OCI-LY3 (cell line): ENCODE data around the gene RARRES2.
"Not testable (repeated sequence)": the region's sequence is repeated elsewhere in the genome, so short reads cannot be mapped to it uniquely, and the experiment has no call there.

Experiments
- H2AFZ ChIP-seq: fragments of 200-600, 300-600 bp; shearing (Covaris generic); 2 replicates; pipeline ENCODE4 v1.6.0; 2014; ENCODE audit warnings: antibody characterized with exemption, low read depth, low read length
- H3K27ac ChIP-seq: fragments of 200-600, 300-600 bp; sonication (generic); 2 replicates; pipeline ENCODE4 v1.5.1; 2014; ENCODE audit warnings: mild to moderate bottlenecking, low read length, moderate library complexity, mixed read lengths
- H3K27me3 ChIP-seq: fragments of 200-600, 300-600 bp; sonication (generic); 2 replicates; pipeline ENCODE4 v1.6.1; 2014; ENCODE audit warnings: low read depth, low read length, mixed read lengths
- H3K36me3 ChIP-seq: fragments of 200-600, 300-600 bp; sonication (generic); replicated peaks from 2 replicates; pipeline ENCODE3; 2014; ENCODE audit warnings: low read depth, low read length, mixed read lengths
- H3K4me1 ChIP-seq: fragments of 300-600, 200-600 bp; sonication (generic); 2 replicates; pipeline ENCODE4 v1.6.1; 2014; ENCODE audit warnings: low read length, mixed read lengths
- H3K4me2 ChIP-seq: fragments of 200-600, 300-600 bp; sonication (generic); 2 replicates; pipeline ENCODE4 v1.6.1; 2014; ENCODE audit warnings: low read length, mixed read lengths
- H3K4me3 ChIP-seq: fragments of 300-600, 200-600 bp; sonication (generic); 2 replicates; pipeline ENCODE4 v1.5.1; 2014; ENCODE audit warnings: antibody characterized with exemption, mild to moderate bottlenecking, low read length, moderate library complexity
- H3K79me2 ChIP-seq: fragments of 300-600, 200-600 bp; shearing (Covaris generic); 2 replicates; pipeline ENCODE4 v1.6.1; 2014; ENCODE audit warnings: mild to moderate bottlenecking, low read length, mixed read lengths
- H3K9ac ChIP-seq: fragments of 300-600, 200-600 bp; shearing (Covaris generic); 2 replicates; pipeline ENCODE4 v1.6.0; 2014; ENCODE audit warnings: mild to moderate bottlenecking, low read length, moderate library complexity
- H3K9me3 ChIP-seq: fragments of 200-600, 300-600 bp; shearing (Covaris generic); 2 replicates; pipeline ENCODE4 v1.6.1; 2014; ENCODE audit warnings: low read length, mixed read lengths; ENCODE audit not compliant: insufficient read depth
- H4K20me1 ChIP-seq: fragments of 200-600, 300-600 bp; sonication (generic); 2 replicates; pipeline ENCODE4 v1.6.1; 2016; ENCODE audit warnings: low read length, mixed read lengths; ENCODE audit not compliant: insufficient read depth
- CTCF ChIP-seq: fragments of 200-600, 300-600 bp; sonication (generic); IDR thresholded peaks from 2 replicates; pipeline ENCODE4 v1.5.1; 2014; ENCODE audit warnings: antibody characterized with exemption, low read length, low read depth
- EZH2phosphoT487 ChIP-seq: fragments of 200-600 bp; shearing (Covaris generic); IDR thresholded peaks from 2 replicates; pipeline ENCODE4 v1.6.1; 2018; ENCODE audit warnings: antibody characterized with exemption, mixed run types, low read depth

RARRES2 gene

GRCh38 chr7:150311146-150311545 is 30.3 kb downstream of the RARRES2 start:
- no peak overlapping the region for H3K9ac ChIP-seq
- H3K79me2 ChIP-seq: no peaks in the 10 kb centered on the region
- no peaks in the 10 kb centered on the region for H3K36me3 ChIP-seq

GRCh38 chr7:150308575-150308974 is 32.9 kb downstream of the RARRES2 start:
- no peaks in the 10 kb centered on the region for H4K20me1 ChIP-seq
- TF ChIP-seq CTCF: no peak
- no peak for TF ChIP-seq EZH2phosphoT487
- no peaks in the 10 kb centered on the region for H3K27me3 ChIP-seq
- no peak overlapping the region for H3K4me2 ChIP-seq
- no peak overlapping the region for H3K4me3 ChIP-seq
- H3K36me3 ChIP-seq: no peaks in the 10 kb centered on the region
- H2AFZ ChIP-seq: no peak overlapping the region
- peaks cover 9% of the 10 kb centered on the region for H3K4me1 ChIP-seq
- H3K9ac ChIP-seq: no peak overlapping the region
- no peak overlapping the region for H3K27ac ChIP-seq
- no peaks in the 10 kb centered on the region for H3K9me3 ChIP-seq
- no peaks in the 10 kb centered on the region for H3K79me2 ChIP-seq

More at GRCh38 chr7:150311146-150311545, 30.3 kb downstream of the RARRES2 start:
- Histone ChIP-seq H3K27ac (no peak overlapping the region), H3K4me3 (no peak overlapping the region), H3K4me1 (peaks cover 12% of the 10 kb centered on the region), H3K9me3 (no peaks in the 10 kb centered on the region), H3K4me2 (no peak overlapping the region), H3K27me3 (no peaks in the 10 kb centered on the region), H2AFZ (no peak overlapping the region), H4K20me1 (no peaks in the 10 kb centered on the region)
- TF ChIP-seq EZH2phosphoT487 (no peak), CTCF (no peak)

GRCh38 chr7:150307904-150308303 is 33.5 kb downstream of the RARRES2 start:
- TF ChIP-seq CTCF: no peak
- TF ChIP-seq EZH2phosphoT487: no peak
- no peaks in the 10 kb centered on the region for H4K20me1 ChIP-seq
- no peaks in the 10 kb centered on the region for H3K36me3 ChIP-seq
- H3K4me2 ChIP-seq: no peak overlapping the region
- H2AFZ ChIP-seq: no peak overlapping the region
- no peak overlapping the region for H3K27ac ChIP-seq
- H3K79me2 ChIP-seq: no peaks in the 10 kb centered on the region
- no peak overlapping the region for H3K9ac ChIP-seq
- no peak overlapping the region for H3K4me3 ChIP-seq
- H3K9me3 ChIP-seq: no peaks in the 10 kb centered on the region
- no peaks in the 10 kb centered on the region for H3K27me3 ChIP-seq
- peaks cover 2% of the 10 kb centered on the region for H3K4me1 ChIP-seq

- H3K4me3 ChIP-seq: no peak overlapping the region
- H3K36me3 ChIP-seq: no peaks in the 10 kb centered on the region
- no peak overlapping the region for H3K27ac ChIP-seq
- no peak overlapping the region for H3K4me2 ChIP-seq
- H3K27me3 ChIP-seq: no peaks in the 10 kb centered on the region
- H3K4me1 ChIP-seq: no peaks in the 10 kb centered on the region
- no peaks in the 10 kb centered on the region for H4K20me1 ChIP-seq
- H3K79me2 ChIP-seq: no peaks in the 10 kb centered on the region
- H2AFZ ChIP-seq: no peak overlapping the region
- H3K9ac ChIP-seq: no peak overlapping the region
- TF ChIP-seq CTCF (no peak), EZH2phosphoT487 (no peak)
- no peaks in the 10 kb centered on the region for H3K9me3 ChIP-seq
These were observed 34.3 kb downstream of the RARRES2 start for GRCh38 chr7:150307129-150307528.

GRCh38 chr7:150306377-150306776 is 35.1 kb downstream of the RARRES2 start:
- H3K79me2 ChIP-seq, H3K36me3 ChIP-seq, H3K27me3 ChIP-seq, H3K4me3 ChIP-seq, H3K9ac ChIP-seq, H3K27ac ChIP-seq, H3K4me2 ChIP-seq, H4K20me1 ChIP-seq, H2AFZ ChIP-seq, H3K9me3 ChIP-seq, H3K4me1 ChIP-seq: not testable (repeated sequence)

- not testable (repeated sequence) for H3K4me3 ChIP-seq, H3K9ac ChIP-seq, H4K20me1 ChIP-seq
These were observed 35.5 kb downstream of the RARRES2 start for GRCh38 chr7:150305903-150306284.

More at GRCh38 chr7:150305903-150306284, 35.5 kb downstream of the RARRES2 start:
- not testable (repeated sequence) for H2AFZ ChIP-seq, H3K4me1 ChIP-seq, H3K27me3 ChIP-seq, H3K36me3 ChIP-seq, H3K4me2 ChIP-seq, H3K27ac ChIP-seq, H3K9me3 ChIP-seq, H3K79me2 ChIP-seq
